ENCODE measurements around the gene TRO.

GRCh38 chrX:54928876-54929275, 8.3 kb downstream of the TRO start:
- no peak for TF ChIP-seq CTCF (IDR thresholded peaks at IDR 0.05)
- TF ChIP-seq POLR2A (IDR thresholded peaks at IDR 0.05) = no peak

All from thyroid gland (tissue), 4 donors.